ENCODE measurements around the gene UBTF.

The UBTF gene

DNA sequence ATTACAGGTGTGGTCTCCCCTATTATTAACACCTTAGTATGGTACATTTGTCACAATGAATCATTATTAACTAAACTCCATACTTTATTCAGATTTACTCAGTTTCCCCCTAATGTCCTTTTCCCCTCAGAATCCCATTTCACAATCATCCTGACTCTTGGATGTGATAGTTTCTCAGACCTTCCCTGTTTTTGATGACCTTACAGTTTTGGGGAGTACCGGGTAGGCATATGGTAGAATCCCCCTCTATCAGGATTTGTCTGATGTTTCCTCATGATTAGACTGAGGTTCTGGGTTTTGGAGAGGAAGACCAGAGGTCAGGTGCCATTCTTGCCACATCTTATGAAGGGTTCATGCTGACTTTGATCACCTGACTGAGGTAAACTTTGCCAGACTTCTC, 55.0 kb downstream of the UBTF start:
- DNase-seq: no peak

DNA sequence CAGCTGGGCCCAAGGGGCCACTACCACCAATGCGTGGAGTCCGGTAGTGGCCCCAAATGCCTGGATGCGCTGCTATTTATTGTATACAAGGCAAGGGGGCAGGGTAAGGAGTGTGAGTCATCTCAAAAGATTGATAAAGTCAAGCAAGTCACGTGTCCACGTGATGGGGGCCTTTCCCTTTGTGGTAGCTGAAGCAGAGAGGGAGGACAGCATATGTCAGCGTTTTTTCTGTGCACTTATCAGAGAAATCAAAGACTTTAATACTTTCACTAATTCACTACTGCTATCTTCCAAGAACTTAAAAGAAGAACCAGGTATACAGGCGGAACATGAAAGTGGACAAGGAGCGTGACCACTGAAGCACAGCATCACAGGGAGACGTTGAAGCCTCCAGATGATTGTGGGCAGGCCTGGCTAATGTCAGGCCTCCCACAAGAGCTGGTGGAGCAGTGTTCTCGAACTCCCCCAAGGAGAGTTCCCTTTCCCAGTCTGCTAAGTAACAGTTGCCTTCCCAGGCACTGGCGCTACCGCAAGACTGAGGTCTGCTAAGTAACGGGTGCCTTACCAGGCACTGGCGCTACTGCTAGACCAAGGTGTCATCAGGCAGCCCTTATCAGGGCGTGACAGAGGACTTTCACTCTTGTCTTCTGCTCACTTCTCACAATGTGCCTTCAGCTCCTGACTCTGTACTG, 59.8 kb downstream of the UBTF start:
- peak; percentile 22 to 34 for DNase-seq

DNA sequence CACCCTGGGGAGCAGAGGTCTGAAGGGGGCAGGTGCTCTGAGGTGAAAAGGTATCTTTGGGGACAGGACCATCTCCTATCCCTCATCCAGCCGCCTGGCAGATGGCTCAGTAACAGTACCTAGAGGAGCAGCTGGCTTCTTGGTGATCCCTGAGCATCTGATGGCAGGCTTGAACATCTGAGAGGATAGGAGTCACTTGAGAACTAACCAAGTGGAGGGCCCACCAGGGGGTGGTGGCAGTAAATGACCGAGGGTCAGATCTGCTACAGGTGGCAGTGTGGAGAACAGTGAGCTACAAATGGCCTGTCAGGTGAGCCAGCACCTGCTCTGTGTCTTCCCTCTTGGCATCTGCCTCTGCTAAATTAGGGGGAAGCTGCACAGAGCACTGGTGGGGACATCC, 64.0 kb downstream of the UBTF start:
- no peak for DNase-seq
